Retinal pigment epithelial cell (primary cell): ENCODE results near the gene C19orf85.

Experiments
- DNase-seq: peaks from one replicate; pipeline ENCODE4 v3.0.0-alpha.2; 2010; ENCODE audit warnings: low read depth
- H3K4me3 ChIP-seq: 2 replicates; pipeline ENCODE4 v1.5.1; 2011; ENCODE audit warnings: mild to moderate bottlenecking, low read length, control low read depth, moderate library complexity
- TF ChIP-seq, protein P1 (sequence below): conservative IDR thresholded peaks from 2 replicates; pipeline ENCODE4 v1.5.1; 2011; ENCODE audit warnings: low read depth, low read length, control low read depth, inconsistent platforms

Gene C19orf85

GRCh38 chr19:55472463-55472862 is 7.9 kb upstream of the C19orf85 start:
- TF ChIP-seq, protein P1, sequence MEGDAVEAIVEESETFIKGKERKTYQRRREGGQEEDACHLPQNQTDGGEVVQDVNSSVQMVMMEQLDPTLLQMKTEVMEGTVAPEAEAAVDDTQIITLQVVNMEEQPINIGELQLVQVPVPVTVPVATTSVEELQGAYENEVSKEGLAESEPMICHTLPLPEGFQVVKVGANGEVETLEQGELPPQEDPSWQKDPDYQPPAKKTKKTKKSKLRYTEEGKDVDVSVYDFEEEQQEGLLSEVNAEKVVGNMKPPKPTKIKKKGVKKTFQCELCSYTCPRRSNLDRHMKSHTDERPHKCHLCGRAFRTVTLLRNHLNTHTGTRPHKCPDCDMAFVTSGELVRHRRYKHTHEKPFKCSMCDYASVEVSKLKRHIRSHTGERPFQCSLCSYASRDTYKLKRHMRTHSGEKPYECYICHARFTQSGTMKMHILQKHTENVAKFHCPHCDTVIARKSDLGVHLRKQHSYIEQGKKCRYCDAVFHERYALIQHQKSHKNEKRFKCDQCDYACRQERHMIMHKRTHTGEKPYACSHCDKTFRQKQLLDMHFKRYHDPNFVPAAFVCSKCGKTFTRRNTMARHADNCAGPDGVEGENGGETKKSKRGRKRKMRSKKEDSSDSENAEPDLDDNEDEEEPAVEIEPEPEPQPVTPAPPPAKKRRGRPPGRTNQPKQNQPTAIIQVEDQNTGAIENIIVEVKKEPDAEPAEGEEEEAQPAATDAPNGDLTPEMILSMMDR = no peak
- DNase-seq = no peak
- H3K4me3 ChIP-seq = no peak overlapping the region

DNA sequence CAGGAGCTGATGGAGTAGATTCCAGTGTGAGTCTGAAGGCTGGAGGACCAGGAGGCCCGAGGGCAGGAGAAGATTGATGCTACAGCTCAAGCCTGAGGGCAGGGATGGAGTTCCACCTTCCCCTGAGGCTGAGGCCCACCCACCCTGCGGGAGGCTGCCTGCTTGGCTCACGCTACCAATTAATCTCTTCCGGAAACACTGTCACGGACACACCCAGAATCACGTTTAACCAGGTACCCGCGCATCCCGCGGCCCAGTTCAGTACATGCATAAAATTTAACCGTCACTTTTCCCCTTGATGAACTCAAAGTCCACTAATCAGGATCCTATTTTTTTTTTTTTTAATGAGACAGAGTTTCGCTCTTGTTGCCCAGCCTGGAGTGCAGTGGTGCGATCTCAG is 6.7 kb upstream of the C19orf85 start:
- no peak for DNase-seq
- no peak overlapping the region for H3K4me3 ChIP-seq
- TF ChIP-seq, protein P1 = no peak

DNA sequence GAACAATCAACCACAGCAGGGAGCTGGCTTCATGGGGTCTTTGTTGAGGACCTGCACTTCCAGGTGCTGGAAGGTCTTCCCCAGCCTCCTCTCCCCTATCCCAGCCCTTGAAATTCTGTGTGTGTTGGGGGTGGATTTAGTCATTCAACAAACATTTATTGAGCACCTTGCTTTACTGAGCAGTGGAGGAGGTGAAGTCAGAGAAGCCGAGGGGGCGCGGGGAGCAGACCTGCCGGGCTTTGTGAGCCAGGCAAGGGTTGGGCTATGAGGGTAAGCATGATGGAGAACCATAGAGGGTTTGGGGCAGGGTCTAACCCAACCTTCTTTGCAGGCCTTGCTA is 3.5 kb upstream of the C19orf85 start:
- no peak for DNase-seq
- H3K4me3 ChIP-seq = no peak overlapping the region
- TF ChIP-seq, protein P1 = no peak

DNA sequence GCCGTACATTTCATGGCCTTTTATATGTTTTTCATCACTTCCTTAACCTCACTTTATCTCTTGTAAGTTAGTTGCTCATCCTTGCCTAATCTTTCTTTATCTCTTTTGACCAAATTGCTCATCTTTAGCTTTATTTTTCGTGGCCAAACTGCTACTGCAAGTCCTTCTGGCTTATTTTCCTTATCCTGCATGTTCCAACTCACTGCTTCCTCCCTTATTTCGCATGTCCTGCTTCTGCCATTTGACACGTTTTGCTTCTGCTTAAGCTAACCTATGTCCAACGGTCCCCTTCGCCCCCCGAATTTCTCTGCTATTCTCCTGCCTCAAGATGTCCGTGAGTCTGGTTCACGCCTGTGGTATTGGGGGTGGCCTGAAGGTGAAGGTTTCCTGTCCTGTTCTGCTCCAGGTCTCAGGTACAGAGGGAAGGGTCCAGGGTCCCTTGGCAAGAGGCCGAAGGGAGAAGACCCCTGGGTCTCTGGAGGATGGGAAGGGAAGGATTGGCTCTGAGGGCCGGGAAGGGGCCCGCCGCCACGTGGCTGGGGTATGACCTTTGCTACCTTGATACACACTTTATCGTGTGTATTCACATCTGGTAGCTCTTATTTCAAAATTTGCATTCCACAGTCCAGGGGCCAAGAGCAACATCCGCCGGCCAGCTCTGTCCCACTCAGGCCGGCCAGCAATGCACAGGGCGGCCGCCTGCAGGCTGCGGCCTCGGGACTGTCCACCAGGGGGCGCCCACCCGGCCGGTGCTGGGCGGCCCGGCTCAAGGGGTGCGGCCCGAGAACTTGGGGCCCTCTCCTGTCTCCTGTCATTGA is 2.9 kb upstream of the C19orf85 start:
- DNase-seq = no peak
- TF ChIP-seq, protein P1 = peak; percentile 84
- no peak overlapping the region for H3K4me3 ChIP-seq

DNA sequence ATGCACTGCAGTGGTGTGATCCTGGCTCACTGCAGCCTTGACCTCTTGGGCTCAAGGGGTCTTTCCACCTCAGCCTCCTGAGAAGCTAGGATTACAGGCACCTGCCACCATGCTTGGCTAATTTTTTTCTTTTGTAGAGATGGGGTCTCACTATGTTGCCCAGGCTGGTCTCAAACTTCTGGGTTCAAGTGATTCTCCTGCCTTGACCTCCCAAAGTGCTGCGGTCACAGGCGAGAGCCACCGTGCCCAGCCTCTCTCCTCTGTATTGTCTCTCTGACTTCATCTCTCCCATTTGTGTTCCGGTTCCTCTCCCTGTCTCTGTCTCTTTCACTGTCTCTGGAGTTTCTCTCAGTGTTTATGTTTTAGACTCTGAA is 1.7 kb upstream of the C19orf85 start:
- H3K4me3 ChIP-seq = no peak overlapping the region
- no peak for DNase-seq
- TF ChIP-seq, protein P1 = no peak

- H3K4me3 ChIP-seq = no peak overlapping the region
- TF ChIP-seq, protein P1 = no peak
Observed at GRCh38 chr19:55465460-55466240, 1.1 kb upstream of the C19orf85 start.

More at GRCh38 chr19:55465460-55466240, 1.1 kb upstream of the C19orf85 start:
- no peak for DNase-seq
